Endothelial cell of umbilical vein (primary cell): Measurements from ENCODE around the gene FCER1A. TPM values are rescaled to one million over a fixed set of nuclear protein-coding genes. Genes with fewer than 3 reads are reported as not detected.

Experiments used
- BruUV-seq: library from RNA; stranded (reverse); fragments of 400-500 nt; replicated peaks from 2 replicates; lab custom pipeline; 2021; lab: Mats Ljungman, UMichigan
- CTCF ChIA-PET: fragments of 300-600, 350-600 bp; sonication (Branson Sonifier 250); formaldehyde crosslinking; loops from one replicate; lab custom pipeline; 2021; ENCODE audit warnings: antibody characterized with exemption, inconsistent platforms; lab: Charles Lee
- POLR2A ChIA-PET: fragments of 300-600, 350-600 bp; sonication (Branson Sonifier 250); formaldehyde crosslinking; loops from one replicate; lab custom pipeline; 2021; ENCODE audit warnings: antibody characterized with exemption, inconsistent platforms; lab: Charles Lee
- DNase-seq: peaks from one replicate; pipeline ENCODE4 v3.0.0-alpha.2; 2011; ENCODE audit warnings: low read depth, low spot score
- FAIRE-seq: peaks from 2 replicates; lab custom pipeline; 2011; peaks lifted over from hg19 to GRCh38; lab: Jason Lieb, UNC
- H2AFZ ChIP-seq: 2 replicates; pipeline ENCODE4 v1.6.0; 2012; ENCODE audit warnings: low read depth, low read length, control low read depth, inconsistent platforms
- H3K27ac ChIP-seq: 2 replicates; pipeline ENCODE4 v1.5.1; 2011; ENCODE audit warnings: low read depth, mild to moderate bottlenecking, control low read depth, low read length, moderate library complexity; ENCODE audit not compliant: insufficient read depth
- H3K27me3 ChIP-seq, 2 experiments: 2 replicates each; pipeline versions ENCODE4 v1.6.0 to v1.6.1; 2011; ENCODE audit warnings: low read length in 2 of 2, mixed read lengths in 1 of 2; ENCODE audit not compliant: control insufficient read depth in 2 of 2, insufficient read depth in 2 of 2
- H3K36me3 ChIP-seq, 2 experiments: 2 replicates in 1 of 2; 3 replicates in 1 of 2; pipeline ENCODE4 v1.5.1; 2011; ENCODE audit warnings: low read length in 2 of 2, mild to moderate bottlenecking in 1 of 2, moderate library complexity in 1 of 2; ENCODE audit not compliant: control insufficient read depth in 2 of 2, insufficient read depth in 2 of 2; ENCODE audit errors: extremely low read depth in 1 of 2
- H3K4me1 ChIP-seq: 3 replicates; pipeline ENCODE4 v1.5.1; 2011; ENCODE audit warnings: mild to moderate bottlenecking, low read length; ENCODE audit not compliant: control insufficient read depth, insufficient read depth; ENCODE audit errors: extremely low read depth
- H3K4me2 ChIP-seq: 2 replicates; pipeline ENCODE4 v1.6.1; 2011; ENCODE audit warnings: low read length, control low read depth, mixed read lengths; ENCODE audit not compliant: insufficient read depth
- H3K4me3 ChIP-seq, 3 experiments: fragments of 200-600 bp in 1 of 3; sonication (generic), shearing (Covaris generic) in 1 of 3; replicated peaks in 1 of 3; 2 replicates each; pipeline ENCODE4 v1.5.1; 2011 to 2016; ENCODE audit warnings: control low read depth in 3 of 3, low read length in 3 of 3, mild to moderate bottlenecking in 2 of 3, inconsistent platforms in 1 of 3, low read depth in 1 of 3, moderate library complexity in 1 of 3; ENCODE audit not compliant: insufficient read depth in 1 of 3
- H3K79me2 ChIP-seq: 2 replicates; pipeline ENCODE4 v1.6.0; 2012; ENCODE audit warnings: low read length, inconsistent platforms; ENCODE audit not compliant: control insufficient read depth, insufficient read depth
- H3K9ac ChIP-seq: replicated peaks from 2 replicates; pipeline ENCODE3; 2011; ENCODE audit warnings: low read length, control low read depth; ENCODE audit not compliant: insufficient read depth; ENCODE audit errors: extremely low read depth
- H3K9me1 ChIP-seq: replicated peaks from 3 replicates; pipeline ENCODE4 v1.6.0; 2011; ENCODE audit warnings: mild to moderate bottlenecking, low read length; ENCODE audit not compliant: control insufficient read depth, insufficient read depth; ENCODE audit errors: extremely low read depth
- H3K9me3 ChIP-seq: replicated peaks from 2 replicates; pipeline ENCODE4 v1.5.1; 2012; ENCODE audit warnings: low read length, inconsistent platforms; ENCODE audit not compliant: control insufficient read depth, insufficient read depth
- H4K20me1 ChIP-seq: replicated peaks from 2 replicates; pipeline ENCODE3; 2011; ENCODE audit warnings: mild to moderate bottlenecking, low read length; ENCODE audit not compliant: control insufficient read depth, insufficient read depth; ENCODE audit errors: extremely low read depth
- CTCF ChIP-seq, 2 donors: IDR thresholded peaks; 1 replicate in 1 of 2; 2 replicates in 1 of 2; pipeline ENCODE4 v1.5.1; 2011; ENCODE audit warnings: low read length in 2 of 2, mild to moderate bottlenecking in 2 of 2, moderate library complexity in 2 of 2, control low read depth in 1 of 2, inconsistent platforms in 1 of 2, low read depth in 1 of 2; ENCODE audit not compliant: insufficient read depth in 1 of 2; ENCODE audit errors: extremely low read depth in 1 of 2
- EZH2 ChIP-seq: IDR thresholded peaks from 2 replicates; pipeline ENCODE4 v1.6.1; 2012; ENCODE audit warnings: borderline replicate concordance, low read depth, mild to moderate bottlenecking, moderate library complexity, low read length, inconsistent platforms; ENCODE audit not compliant: severe bottlenecking
- FOS ChIP-seq: IDR thresholded peaks from 2 replicates; pipeline ENCODE4 v1.6.1; 2011; ENCODE audit warnings: mild to moderate bottlenecking, low read length, moderate library complexity, borderline replicate concordance; ENCODE audit not compliant: insufficient read depth
- GATA2 ChIP-seq: IDR thresholded peaks from 2 replicates; pipeline ENCODE4 v1.7.0; 2011; ENCODE audit warnings: low read depth, mild to moderate bottlenecking, moderate library complexity, mixed read lengths, low read length; ENCODE audit not compliant: insufficient read length, insufficient read depth
- JUN ChIP-seq: IDR thresholded peaks from 2 replicates; pipeline ENCODE4 v1.6.1; 2011; ENCODE audit warnings: borderline replicate concordance, low read depth; ENCODE audit not compliant: insufficient read length, insufficient read depth
- MAX ChIP-seq: IDR thresholded peaks from 2 replicates; pipeline ENCODE4 v1.6.1; 2011; ENCODE audit not compliant: insufficient read depth, insufficient read length
- MYC ChIP-seq: IDR thresholded peaks from one replicate; pipeline ENCODE4 v1.6.1; 2011; ENCODE audit warnings: mild to moderate bottlenecking, low read depth, low read length
- POLR2A ChIP-seq: IDR thresholded peaks from 2 replicates; pipeline ENCODE4 v1.6.1; 2012; ENCODE audit warnings: low read depth, mild to moderate bottlenecking, control low read depth, low read length
- POLR2AphosphoS5 ChIP-seq: IDR thresholded peaks from 2 replicates; pipeline ENCODE4 v1.6.1; 2012; ENCODE audit warnings: low read depth, mild to moderate bottlenecking, control low read depth, low read length, moderate library complexity; ENCODE audit not compliant: insufficient read depth
- dilution Hi-C: fragments of 300-500 bp; cut with MboI; formaldehyde crosslinking; loops from one replicate; pipeline ENCODE4 v1.15.0; 2019; ENCODE audit warnings: low sequenced_read_pairs; ENCODE audit not compliant: extremely low pct_ligation_motif_present
- intact Hi-C: fragments of 100-400 bp; cut with micrococcal nuclease; formaldehyde crosslinking; loops from one replicate; pipeline ENCODE4 v1.10.0; 2022
- polyA plus RNA-seq, 4 experiments: library from polyadenylated mRNA; depleted of rRNA in 3 of 4; stranded (reverse) in 3 of 4; unstranded in 1 of 4; fragments of >200 nt; gene quantifications; 2 replicates each; pipeline versions ENCODE4 v1.2.1 to v1.2.3, GENCODE V29; 2011 to 2012; ENCODE audit warnings: missing spikeins in 1 of 4
- total RNA-seq: library from RNA; stranded (reverse); gene quantifications from 2 replicates; pipeline ENCODE4 v1.2.3, GENCODE V29; 2021

Gene FCER1A
- total and polyA plus RNA-seq, 2 donors (not counting 3 experiments of a cell fraction or from before 2014, with no cell fraction given) = not detected

- no peaks in the 10 kb centered on the region for H3K4me1 ChIP-seq
- dilution Hi-C loops = no loop called here
- H3K27me3 ChIP-seq = no peaks in the 10 kb centered on the region
- H4K20me1 ChIP-seq = no peaks in the 10 kb centered on the region
- POLR2A ChIA-PET = no interaction called here
- TF ChIP-seq POLR2AphosphoS5 (no peak), POLR2A (no peak), FOS (no peak), JUN (no peak), MAX (no peak), MYC (no peak), GATA2 (no peak), EZH2 (no peak), CTCF (IDR thresholded peaks at IDR 0.05; ENCODE audit: extremely low read depth in 1 of 2, insufficient read depth in 1 of 2, low read depth in 1 of 2, low read length in 2 of 2) (no peak)
- H3K4me2 ChIP-seq = no peak overlapping the region
- H3K4me3 ChIP-seq = no peak overlapping the region
- intact Hi-C loops = no loop called here
- BruUV-seq = no TSS peak
- H3K36me3 ChIP-seq = no peaks in the 10 kb centered on the region
- H3K27ac ChIP-seq = no peak overlapping the region
- H2AFZ ChIP-seq = no peak overlapping the region
- no peaks in the 10 kb centered on the region for H3K9me1 ChIP-seq
- H3K9ac ChIP-seq = no peak overlapping the region
- DNase-seq = no peak
- H3K9me3 ChIP-seq = no peaks in the 10 kb centered on the region
- H3K79me2 ChIP-seq = no peaks in the 10 kb centered on the region
- CTCF ChIA-PET = no interaction called here
- FAIRE-seq = no peak
Observed at GRCh38 chr1:159291424-159291823, 10.7 kb upstream of the FCER1A start.
